K562 (cell line): ENCODE results near the gene TRAPPC13. TPM values are rescaled to one million over a fixed set of nuclear protein-coding genes. Genes with fewer than 3 reads are reported as not detected.

ENCODE experiments used
- DMBX1 ChIP-seq: fragments of 250-450 bp; sonication (Bioruptor Pico); IDR thresholded peaks from 2 replicates; pipeline ENCODE4 v1.8.0; 2022; ENCODE audit warnings: inconsistent platforms, mild to moderate bottlenecking, moderate library complexity, borderline replicate concordance
- E2F8 ChIP-seq: fragments of 450-650 bp; IDR thresholded peaks from 2 replicates; pipeline ENCODE4 v1.7.1; 2018; ENCODE audit warnings: mild to moderate bottlenecking, low read depth; ENCODE audit not compliant: partially characterized antibody
- HES1 ChIP-seq: fragments of 450-650 bp; IDR thresholded peaks from 2 replicates; pipeline ENCODE4 v1.6.1; 2016; ENCODE audit warnings: low read depth, mild to moderate bottlenecking, moderate library complexity
- HINFP ChIP-seq: fragments of 450-650 bp; conservative IDR thresholded peaks from 2 replicates; pipeline ENCODE4 v1.6.1; 2016; ENCODE audit warnings: missing genetic modification characterization, low read depth, mild to moderate bottlenecking, control low read depth, missing compliant biosample characterization
- ID3 ChIP-seq, 2 experiments: fragments of 250-450 bp in 1 of 2; fragments of 450-650 bp in 1 of 2; sonication (Bioruptor Pico) in 1 of 2; IDR thresholded peaks; 2 replicates each; pipeline versions ENCODE4 v1.6.1 to v1.8.0; 2016 to 2021; ENCODE audit warnings: mild to moderate bottlenecking in 2 of 2, moderate library complexity in 2 of 2, missing compliant biosample characterization in 1 of 2, missing genetic modification characterization in 1 of 2
- JUND ChIP-seq, 2 experiments: IDR thresholded peaks; 2 replicates in 1 of 2; 3 replicates in 1 of 2; pipeline ENCODE4 v1.6.1; 2011; ENCODE audit warnings: borderline replicate concordance in 2 of 2, low read depth in 2 of 2, low read length in 2 of 2, improper control_type of control experiment in 1 of 2, missing biosample characterization in 1 of 2, missing genetic modification characterization in 1 of 2, missing genetic modification reagents in 1 of 2
- MYNN ChIP-seq, 2 experiments: sonication (generic); formaldehyde crosslinking in 1 of 2; IDR thresholded peaks; 2 replicates each; pipeline versions ENCODE4 v1.5.0 to v1.6.1; 2016 to 2020; ENCODE audit warnings: antibody characterized with exemption in 1 of 2, missing genetic modification reagents in 1 of 2
- NFIX ChIP-seq: fragments of 250-450 bp; sonication (Bioruptor Pico); IDR thresholded peaks from 2 replicates; pipeline ENCODE4 v1.4.0; 2020; ENCODE audit warnings: low read depth, mild to moderate bottlenecking, moderate library complexity
- POLR2AphosphoS2 ChIP-seq: IDR thresholded peaks from 2 replicates; pipeline ENCODE4 v1.6.1; 2012; ENCODE audit warnings: low read length, improper control_type of control experiment
- SAP30 ChIP-seq: fragments of 200-600 bp; sonication (generic); IDR thresholded peaks from 2 replicates; pipeline ENCODE4 v1.6.1; 2012; ENCODE audit warnings: borderline replicate concordance, low read depth, mild to moderate bottlenecking, moderate library complexity, low read length, control low read depth, inconsistent platforms; ENCODE audit not compliant: insufficient read depth, poor library complexity, severe bottlenecking
- TAF7 ChIP-seq: fragments of 450-650 bp; IDR thresholded peaks from 2 replicates; pipeline ENCODE4 v1.6.1; 2016; ENCODE audit warnings: missing genetic modification characterization, missing compliant biosample characterization
- ZNF143 ChIP-seq: sonication (generic); formaldehyde crosslinking; IDR thresholded peaks from 2 replicates; pipeline ENCODE4 v1.9.0; 2022; ENCODE audit warnings: mild to moderate bottlenecking, missing genetic modification reagents
- polyA plus RNA-seq, 8 experiments: library from polyadenylated mRNA; depleted of rRNA in 4 of 8; stranded (reverse) in 5 of 8; unstranded in 3 of 8; fragments of >200 nt; fragmentation: Nextera tagmentation in 2 of 8; fragmentation: Illumina TruSeq in 1 of 8; extraction: Ambion mirVana in 2 of 8; extraction: Trizol in 1 of 8; gene quantifications; 2 replicates each; pipeline versions ENCODE4 v1.2.1 to v1.2.3, GENCODE V29; 2011 to 2014; ENCODE audit warnings: inconsistent platforms in 1 of 8, missing spikeins in 1 of 8
- total RNA-seq, 7 experiments: library from RNA; depleted of rRNA in 6 of 7; stranded (reverse); fragments of >200 nt in 6 of 7; fragmentation: Illumina TruSeq in 2 of 7; extraction: Trizol in 2 of 7; gene quantifications; 2 replicates each; pipeline versions ENCODE4 v1.2.1 to v1.2.3, GENCODE V29; 2011 to 2021; ENCODE audit warnings: low replicate concordance in 1 of 7
- TF ChIP-seq, protein P1 (sequence below), 2 experiments: fragments of 450-650 bp; IDR thresholded peaks; 2 replicates each; pipeline ENCODE4 v1.6.1; 2018; ENCODE audit warnings: mild to moderate bottlenecking in 2 of 2, low read depth in 1 of 2; ENCODE audit not compliant: partially characterized antibody in 2 of 2

The TRAPPC13 gene
- total and polyA plus RNA-seq, 9 of the 15 experiments (the other 6 are each of a cell fraction or from before 2014, with no cell fraction given) = 16.2 to 43.8 (median 24.0) TPM

DNA sequence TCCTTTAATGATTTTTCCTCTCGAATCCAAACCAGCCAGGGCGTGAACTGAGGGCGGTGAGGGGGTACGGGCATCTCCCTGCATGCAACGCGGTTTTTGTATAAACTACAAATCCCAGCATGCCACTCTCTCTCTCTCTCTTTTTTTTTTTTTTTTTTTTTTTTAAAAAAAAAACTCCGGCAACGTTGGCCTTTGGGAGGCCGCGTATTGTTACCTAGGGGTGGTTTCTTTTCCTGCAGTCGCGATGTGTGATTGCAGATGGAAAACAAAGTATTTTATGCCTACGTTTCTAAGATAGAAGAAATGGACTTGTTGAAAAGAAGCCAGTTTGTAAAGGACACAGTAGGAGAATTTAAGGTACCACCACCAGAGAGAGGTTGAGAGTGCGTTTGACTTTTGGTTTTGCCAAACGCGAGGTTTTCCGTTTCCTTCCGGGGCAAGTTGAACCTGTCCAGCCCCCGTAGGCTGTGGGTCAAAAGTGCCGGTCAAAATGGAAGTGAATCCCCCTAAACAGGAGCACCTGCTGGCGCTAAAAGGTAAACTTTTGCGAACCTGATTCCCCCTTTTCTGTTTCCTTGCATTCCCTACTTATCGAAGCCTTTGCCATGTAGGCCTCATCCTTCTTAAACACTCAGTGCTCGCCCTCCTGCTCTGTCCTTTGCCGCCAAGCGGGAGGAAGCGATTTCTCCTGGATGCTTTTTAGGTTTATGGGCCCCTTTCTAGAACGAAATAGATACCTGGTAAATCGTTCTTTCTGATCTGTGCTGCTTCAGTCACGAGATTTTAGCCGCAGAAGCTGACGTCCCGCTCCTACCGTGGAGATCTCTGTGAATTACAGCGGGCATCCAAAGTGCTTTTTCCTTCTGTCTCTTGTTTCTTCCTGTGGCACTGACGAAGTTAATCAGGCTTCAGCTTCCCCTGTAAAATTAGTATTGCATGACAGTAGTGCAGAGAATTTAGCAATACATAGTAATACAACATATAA is at the start of gene TRAPPC13, which contains the start of gene SHLD3 (continued):
- TF ChIP-seq POLR2AphosphoS2 (no peak), MYNN (IDR thresholded peaks at IDR 0.05) (0 out of 2 replicates have a peak, but pooled peaks have one; percentile 8), MYNN (CRISPR knock-in tag; IDR thresholded peaks at IDR 0.05) (no peak), ID3 (CRISPR knock-in tag; IDR thresholded peaks at IDR 0.05) (no peak), ID3 (tag; IDR thresholded peaks at IDR 0.05) (peak; percentile 52; the same call in 1 of the 2 replicates), ZNF143 (CRISPR knock-in tag) (peak; percentile 82), DMBX1 (CRISPR knock-in tag) (peak; percentile 52; the same call in 1 of the 2 replicates), HES1 (0 out of 2 replicates have a peak, but pooled peaks have one; percentile 12), JUND (IDR thresholded peaks at IDR 0.05; ENCODE audit: borderline replicate concordance, low read depth, low read length) (0 out of 2 replicates have a peak, but pooled peaks have one; percentile 3), JUND (tag; IDR thresholded peaks at IDR 0.05; ENCODE audit: borderline replicate concordance, low read depth, low read length) (no peak; the same call in 2 of the 3 replicates), NFIX (CRISPR knock-in tag) (no peak), TAF7 (tag) (peak; percentile 74), HINFP (tag) (no peak), SAP30 (peak; percentile 71), E2F8 (peak; percentile 64)
- TF ChIP-seq, protein P1, sequence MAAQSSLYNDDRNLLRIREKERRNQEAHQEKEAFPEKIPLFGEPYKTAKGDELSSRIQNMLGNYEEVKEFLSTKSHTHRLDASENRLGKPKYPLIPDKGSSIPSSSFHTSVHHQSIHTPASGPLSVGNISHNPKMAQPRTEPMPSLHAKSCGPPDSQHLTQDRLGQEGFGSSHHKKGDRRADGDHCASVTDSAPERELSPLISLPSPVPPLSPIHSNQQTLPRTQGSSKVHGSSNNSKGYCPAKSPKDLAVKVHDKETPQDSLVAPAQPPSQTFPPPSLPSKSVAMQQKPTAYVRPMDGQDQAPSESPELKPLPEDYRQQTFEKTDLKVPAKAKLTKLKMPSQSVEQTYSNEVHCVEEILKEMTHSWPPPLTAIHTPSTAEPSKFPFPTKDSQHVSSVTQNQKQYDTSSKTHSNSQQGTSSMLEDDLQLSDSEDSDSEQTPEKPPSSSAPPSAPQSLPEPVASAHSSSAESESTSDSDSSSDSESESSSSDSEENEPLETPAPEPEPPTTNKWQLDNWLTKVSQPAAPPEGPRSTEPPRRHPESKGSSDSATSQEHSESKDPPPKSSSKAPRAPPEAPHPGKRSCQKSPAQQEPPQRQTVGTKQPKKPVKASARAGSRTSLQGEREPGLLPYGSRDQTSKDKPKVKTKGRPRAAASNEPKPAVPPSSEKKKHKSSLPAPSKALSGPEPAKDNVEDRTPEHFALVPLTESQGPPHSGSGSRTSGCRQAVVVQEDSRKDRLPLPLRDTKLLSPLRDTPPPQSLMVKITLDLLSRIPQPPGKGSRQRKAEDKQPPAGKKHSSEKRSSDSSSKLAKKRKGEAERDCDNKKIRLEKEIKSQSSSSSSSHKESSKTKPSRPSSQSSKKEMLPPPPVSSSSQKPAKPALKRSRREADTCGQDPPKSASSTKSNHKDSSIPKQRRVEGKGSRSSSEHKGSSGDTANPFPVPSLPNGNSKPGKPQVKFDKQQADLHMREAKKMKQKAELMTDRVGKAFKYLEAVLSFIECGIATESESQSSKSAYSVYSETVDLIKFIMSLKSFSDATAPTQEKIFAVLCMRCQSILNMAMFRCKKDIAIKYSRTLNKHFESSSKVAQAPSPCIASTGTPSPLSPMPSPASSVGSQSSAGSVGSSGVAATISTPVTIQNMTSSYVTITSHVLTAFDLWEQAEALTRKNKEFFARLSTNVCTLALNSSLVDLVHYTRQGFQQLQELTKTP (IDR thresholded peaks at IDR 0.05; ENCODE audit: low read depth in 1 of 2, partially characterized antibody in 2 of 2) = peak; percentile 51 to 95
